PC-3 (cell line): ENCODE results near the gene TPGS1.

Experiments used
- EZH2 ChIP-seq: fragments of 300-600 bp; sonication (generic); IDR thresholded peaks from one replicate; pipeline ENCODE4 v1.6.1; 2017; ENCODE audit warnings: antibody characterized with exemption, mild to moderate bottlenecking, low read length; ENCODE audit not compliant: unreplicated experiment
- TF ChIP-seq, protein P1 (sequence below): fragments of 300-600 bp; sonication (generic); conservative IDR thresholded peaks from 2 replicates; pipeline ENCODE4 v1.5.1; 2017; ENCODE audit warnings: antibody characterized with exemption, low read depth, mild to moderate bottlenecking, low read length

DNA sequence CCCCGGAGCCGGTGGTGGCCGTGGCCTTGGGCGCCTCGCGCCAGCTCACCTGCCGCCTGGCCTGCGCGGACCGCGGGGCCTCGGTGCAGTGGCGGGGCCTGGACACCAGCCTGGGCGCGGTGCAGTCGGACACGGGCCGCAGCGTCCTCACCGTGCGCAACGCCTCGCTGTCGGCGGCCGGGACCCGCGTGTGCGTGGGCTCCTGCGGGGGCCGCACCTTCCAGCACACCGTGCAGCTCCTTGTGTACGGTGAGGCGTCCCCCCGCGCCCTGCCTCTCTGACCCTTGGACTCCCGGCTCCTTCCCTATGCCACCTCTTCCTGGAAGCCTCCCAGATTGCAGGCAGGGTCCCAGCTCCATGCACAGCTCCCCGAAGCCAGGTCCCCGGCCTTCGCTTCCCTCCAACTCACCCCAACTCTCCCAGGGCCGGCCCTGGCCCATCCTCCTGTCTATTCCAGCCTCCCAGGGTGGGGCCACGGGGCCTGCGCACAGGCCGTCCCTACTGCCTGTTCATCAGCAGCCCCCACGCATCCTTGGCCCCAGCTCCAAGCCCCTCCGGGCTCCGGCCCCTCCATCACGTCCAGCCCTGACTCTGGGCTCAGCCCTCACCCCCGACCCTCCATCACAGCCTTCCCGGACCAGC is 9.3 kb upstream of the TPGS1 start:
- TF ChIP-seq, protein P1, sequence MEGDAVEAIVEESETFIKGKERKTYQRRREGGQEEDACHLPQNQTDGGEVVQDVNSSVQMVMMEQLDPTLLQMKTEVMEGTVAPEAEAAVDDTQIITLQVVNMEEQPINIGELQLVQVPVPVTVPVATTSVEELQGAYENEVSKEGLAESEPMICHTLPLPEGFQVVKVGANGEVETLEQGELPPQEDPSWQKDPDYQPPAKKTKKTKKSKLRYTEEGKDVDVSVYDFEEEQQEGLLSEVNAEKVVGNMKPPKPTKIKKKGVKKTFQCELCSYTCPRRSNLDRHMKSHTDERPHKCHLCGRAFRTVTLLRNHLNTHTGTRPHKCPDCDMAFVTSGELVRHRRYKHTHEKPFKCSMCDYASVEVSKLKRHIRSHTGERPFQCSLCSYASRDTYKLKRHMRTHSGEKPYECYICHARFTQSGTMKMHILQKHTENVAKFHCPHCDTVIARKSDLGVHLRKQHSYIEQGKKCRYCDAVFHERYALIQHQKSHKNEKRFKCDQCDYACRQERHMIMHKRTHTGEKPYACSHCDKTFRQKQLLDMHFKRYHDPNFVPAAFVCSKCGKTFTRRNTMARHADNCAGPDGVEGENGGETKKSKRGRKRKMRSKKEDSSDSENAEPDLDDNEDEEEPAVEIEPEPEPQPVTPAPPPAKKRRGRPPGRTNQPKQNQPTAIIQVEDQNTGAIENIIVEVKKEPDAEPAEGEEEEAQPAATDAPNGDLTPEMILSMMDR, result no peak
- TF ChIP-seq EZH2, result no peak
